22Rv1 (cell line): ENCODE measurements around the gene NOVA1.

Experiments
- ZFX ChIP-seq: fragments of 450-650 bp; IDR thresholded peaks from 2 replicates; pipeline ENCODE4 v1.6.1; 2017; ENCODE audit warnings: antibody characterized with exemption, borderline replicate concordance
- TF ChIP-seq, protein P1 (sequence below): fragments of 450-650 bp; IDR thresholded peaks from 2 replicates; pipeline ENCODE4 v1.5.1; 2017; ENCODE audit warnings: mild to moderate bottlenecking

DNA sequence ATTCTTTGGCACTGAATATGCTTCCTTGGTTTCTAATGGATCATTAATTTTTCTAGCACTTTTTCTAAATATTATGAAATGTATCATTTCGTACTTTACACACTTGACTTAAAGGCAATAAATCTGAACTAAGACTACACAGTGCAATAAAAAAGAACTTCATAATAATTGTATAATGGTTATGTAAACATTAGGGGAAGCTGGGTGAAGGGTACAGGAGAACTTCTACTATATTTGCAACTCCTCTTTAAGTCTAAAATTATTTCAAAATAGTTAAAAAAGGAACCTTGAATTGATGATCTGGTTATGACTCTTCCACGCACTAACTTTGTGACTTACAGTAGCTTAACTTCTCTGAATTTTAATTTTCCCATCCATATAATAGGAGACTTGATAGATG lies 5.1 kb upstream of the NOVA1 start:
- TF ChIP-seq, protein P1, sequence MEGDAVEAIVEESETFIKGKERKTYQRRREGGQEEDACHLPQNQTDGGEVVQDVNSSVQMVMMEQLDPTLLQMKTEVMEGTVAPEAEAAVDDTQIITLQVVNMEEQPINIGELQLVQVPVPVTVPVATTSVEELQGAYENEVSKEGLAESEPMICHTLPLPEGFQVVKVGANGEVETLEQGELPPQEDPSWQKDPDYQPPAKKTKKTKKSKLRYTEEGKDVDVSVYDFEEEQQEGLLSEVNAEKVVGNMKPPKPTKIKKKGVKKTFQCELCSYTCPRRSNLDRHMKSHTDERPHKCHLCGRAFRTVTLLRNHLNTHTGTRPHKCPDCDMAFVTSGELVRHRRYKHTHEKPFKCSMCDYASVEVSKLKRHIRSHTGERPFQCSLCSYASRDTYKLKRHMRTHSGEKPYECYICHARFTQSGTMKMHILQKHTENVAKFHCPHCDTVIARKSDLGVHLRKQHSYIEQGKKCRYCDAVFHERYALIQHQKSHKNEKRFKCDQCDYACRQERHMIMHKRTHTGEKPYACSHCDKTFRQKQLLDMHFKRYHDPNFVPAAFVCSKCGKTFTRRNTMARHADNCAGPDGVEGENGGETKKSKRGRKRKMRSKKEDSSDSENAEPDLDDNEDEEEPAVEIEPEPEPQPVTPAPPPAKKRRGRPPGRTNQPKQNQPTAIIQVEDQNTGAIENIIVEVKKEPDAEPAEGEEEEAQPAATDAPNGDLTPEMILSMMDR = no peak
- TF ChIP-seq ZFX = no peak
